ENCODE results near the gene AIP.
"Not testable (repeated sequence)": the region's sequence is repeated elsewhere in the genome, so short reads cannot be mapped to it uniquely, and the experiment has no call there.

The AIP gene

GRCh38 chr11:67469508-67469811 is 13.4 kb upstream of the AIP start:
- no peak for DNase-seq (ENCODE audit: extremely low read depth, low read depth)
- TF ChIP-seq, protein P1, sequence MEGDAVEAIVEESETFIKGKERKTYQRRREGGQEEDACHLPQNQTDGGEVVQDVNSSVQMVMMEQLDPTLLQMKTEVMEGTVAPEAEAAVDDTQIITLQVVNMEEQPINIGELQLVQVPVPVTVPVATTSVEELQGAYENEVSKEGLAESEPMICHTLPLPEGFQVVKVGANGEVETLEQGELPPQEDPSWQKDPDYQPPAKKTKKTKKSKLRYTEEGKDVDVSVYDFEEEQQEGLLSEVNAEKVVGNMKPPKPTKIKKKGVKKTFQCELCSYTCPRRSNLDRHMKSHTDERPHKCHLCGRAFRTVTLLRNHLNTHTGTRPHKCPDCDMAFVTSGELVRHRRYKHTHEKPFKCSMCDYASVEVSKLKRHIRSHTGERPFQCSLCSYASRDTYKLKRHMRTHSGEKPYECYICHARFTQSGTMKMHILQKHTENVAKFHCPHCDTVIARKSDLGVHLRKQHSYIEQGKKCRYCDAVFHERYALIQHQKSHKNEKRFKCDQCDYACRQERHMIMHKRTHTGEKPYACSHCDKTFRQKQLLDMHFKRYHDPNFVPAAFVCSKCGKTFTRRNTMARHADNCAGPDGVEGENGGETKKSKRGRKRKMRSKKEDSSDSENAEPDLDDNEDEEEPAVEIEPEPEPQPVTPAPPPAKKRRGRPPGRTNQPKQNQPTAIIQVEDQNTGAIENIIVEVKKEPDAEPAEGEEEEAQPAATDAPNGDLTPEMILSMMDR (IDR thresholded peaks at IDR 0.05; ENCODE audit: low read depth, low read length, missing control alignments), result no peak
- H3K4me3 ChIP-seq (replicated peaks; ENCODE audit: low read depth, low read length), result peak overlapping the region; percentile 55

DNA sequence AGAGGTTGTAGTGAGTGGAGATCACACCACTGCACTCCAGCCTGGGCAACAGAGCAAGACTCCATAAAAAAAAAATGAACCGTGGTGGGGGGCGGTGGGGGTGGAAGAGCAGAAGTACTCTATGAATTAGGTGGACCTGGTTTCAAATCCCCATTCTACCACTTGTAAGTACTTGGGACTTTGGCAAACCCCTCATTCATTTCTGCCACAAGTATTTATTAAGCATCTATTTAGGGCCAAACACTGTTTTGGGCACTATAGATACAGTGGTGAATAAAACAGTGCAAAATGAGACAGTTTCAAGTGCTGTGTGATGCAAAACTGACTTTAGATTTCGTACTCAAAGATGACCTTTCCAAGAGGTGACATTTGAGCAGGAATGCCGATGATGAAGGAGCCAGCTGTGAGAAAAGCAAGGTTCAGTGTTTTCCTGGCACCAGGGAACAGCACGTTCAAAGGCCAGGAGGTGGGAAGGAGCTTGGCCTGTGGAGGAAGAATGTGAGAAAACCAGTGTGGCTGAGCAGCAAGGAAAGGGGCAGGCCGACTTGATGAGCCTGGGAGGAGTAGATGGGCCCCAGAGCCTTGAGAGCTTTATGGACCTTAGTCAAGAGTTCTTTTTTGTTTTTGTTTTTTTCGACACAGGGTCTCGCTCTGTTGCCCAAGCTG is 12.4 kb upstream of the AIP start:
- H3K4me3 ChIP-seq (replicated peaks; ENCODE audit: low read depth, low read length), result no peak overlapping the region
- no peak for DNase-seq (ENCODE audit: extremely low read depth, low read depth)
- TF ChIP-seq, protein P1 (IDR thresholded peaks at IDR 0.05; ENCODE audit: low read depth, low read length, missing control alignments), result no peak

- DNase-seq (ENCODE audit: extremely low read depth, low read depth), result no peak
- no peak overlapping the region for H3K4me3 ChIP-seq (replicated peaks; ENCODE audit: low read depth, low read length)
- TF ChIP-seq, protein P1 (IDR thresholded peaks at IDR 0.05; ENCODE audit: low read depth, low read length, missing control alignments), result no peak
Measured at GRCh38 chr11:67472882-67473281, 9.9 kb upstream of the AIP start.

DNA sequence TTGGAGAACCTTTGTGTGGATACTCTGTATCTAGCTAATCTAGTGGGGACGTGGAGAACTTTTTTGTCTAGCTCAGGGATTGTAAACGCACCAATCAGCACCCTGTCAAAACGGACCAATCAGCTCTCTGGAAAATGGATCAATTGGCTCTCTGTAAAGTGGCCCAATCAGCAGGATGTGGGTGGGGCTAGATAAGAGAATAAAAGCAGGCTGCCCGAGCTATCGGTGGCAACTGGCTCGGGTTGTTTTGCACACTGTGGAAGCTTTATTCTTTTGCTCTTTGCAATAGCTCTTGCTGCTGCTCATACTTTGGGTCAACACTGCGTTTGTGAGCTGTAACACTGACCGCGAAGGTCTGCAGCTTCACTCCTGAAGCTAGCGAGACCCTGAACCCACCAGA is 6.1 kb upstream of the AIP start:
- not testable (repeated sequence) for H3K4me3 ChIP-seq (replicated peaks; ENCODE audit: low read depth, low read length); DNase-seq (ENCODE audit: extremely low read depth, low read depth)

DNA sequence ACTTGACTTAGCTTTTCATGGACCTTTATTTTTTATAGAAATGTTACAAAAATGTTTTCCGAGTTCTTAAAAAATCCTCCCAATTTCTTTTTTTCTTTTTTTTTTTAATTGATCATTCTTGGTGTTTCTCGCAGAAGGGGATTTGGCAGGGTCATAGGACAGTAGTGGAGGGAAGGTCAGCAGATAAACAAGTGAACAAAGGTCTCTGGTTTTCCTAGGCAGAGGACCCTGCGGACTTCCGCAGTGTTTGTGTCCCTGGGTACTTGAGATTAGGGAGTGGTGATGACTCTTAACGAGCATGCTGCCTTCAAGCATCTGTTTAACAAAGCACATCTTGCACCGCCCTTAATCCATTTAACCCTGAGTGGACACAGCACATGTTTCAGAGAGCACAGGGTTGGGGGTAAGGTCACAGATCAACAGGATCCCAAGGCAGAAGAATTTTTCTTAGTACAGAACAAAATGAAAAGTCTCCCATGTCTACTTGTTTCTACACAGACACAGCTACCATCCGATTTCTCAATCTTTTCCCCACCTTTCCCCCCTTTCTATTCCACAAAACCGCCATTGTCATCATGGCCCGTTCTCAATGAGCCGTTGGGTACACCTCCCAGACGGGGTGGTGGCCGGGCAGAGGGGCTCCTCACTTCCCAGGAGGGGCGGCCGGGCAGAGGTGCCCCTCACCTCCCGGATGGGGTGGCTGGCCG is 5.3 kb upstream of the AIP start:
- not testable (repeated sequence) for H3K4me3 ChIP-seq (replicated peaks; ENCODE audit: low read depth, low read length); DNase-seq (ENCODE audit: extremely low read depth, low read depth)

GRCh38 chr11:67482275-67482826 is 475 bp upstream of the AIP start:
- DNase-seq (ENCODE audit: extremely low read depth, low read depth), result no peak
- H3K4me3 ChIP-seq (replicated peaks; ENCODE audit: low read depth, low read length), result peak overlapping the region; percentile 57
- TF ChIP-seq, protein P1 (IDR thresholded peaks at IDR 0.05; ENCODE audit: low read depth, low read length, missing control alignments), result no peak

- H3K4me3 ChIP-seq (replicated peaks; ENCODE audit: low read depth, low read length), result peak overlapping the region; percentile 57
- TF ChIP-seq, protein P1 (IDR thresholded peaks at IDR 0.05; ENCODE audit: low read depth, low read length, missing control alignments), result no peak
- DNase-seq (ENCODE audit: extremely low read depth, low read depth), result no peak
Measured at GRCh38 chr11:67483831-67484665, 1.2 kb downstream of the AIP start.

Data from HFF-Myc (cell line).